22Rv1 (cell line): ENCODE measurements around the gene OPRL1.

Experiments used
- CTCF ChIP-seq: fragments of 450-650 bp; IDR thresholded peaks from 2 replicates; pipeline ENCODE4 v1.5.1; 2017; ENCODE audit warnings: mild to moderate bottlenecking
- ZFX ChIP-seq: fragments of 450-650 bp; IDR thresholded peaks from 2 replicates; pipeline ENCODE4 v1.6.1; 2017; ENCODE audit warnings: antibody characterized with exemption, borderline replicate concordance

- TF ChIP-seq CTCF (no peak), ZFX (no peak)
These were observed 10.3 kb downstream of the OPRL1 start for GRCh38 chr20:64090165-64090564.
